Measurements from ENCODE around the gene RHO. TPM values are rescaled to one million over a fixed set of nuclear protein-coding genes. Genes with fewer than 3 reads are reported as not detected.

Gene RHO
- total RNA-seq, 1 experiment from 2014 or later = not detected

DNA sequence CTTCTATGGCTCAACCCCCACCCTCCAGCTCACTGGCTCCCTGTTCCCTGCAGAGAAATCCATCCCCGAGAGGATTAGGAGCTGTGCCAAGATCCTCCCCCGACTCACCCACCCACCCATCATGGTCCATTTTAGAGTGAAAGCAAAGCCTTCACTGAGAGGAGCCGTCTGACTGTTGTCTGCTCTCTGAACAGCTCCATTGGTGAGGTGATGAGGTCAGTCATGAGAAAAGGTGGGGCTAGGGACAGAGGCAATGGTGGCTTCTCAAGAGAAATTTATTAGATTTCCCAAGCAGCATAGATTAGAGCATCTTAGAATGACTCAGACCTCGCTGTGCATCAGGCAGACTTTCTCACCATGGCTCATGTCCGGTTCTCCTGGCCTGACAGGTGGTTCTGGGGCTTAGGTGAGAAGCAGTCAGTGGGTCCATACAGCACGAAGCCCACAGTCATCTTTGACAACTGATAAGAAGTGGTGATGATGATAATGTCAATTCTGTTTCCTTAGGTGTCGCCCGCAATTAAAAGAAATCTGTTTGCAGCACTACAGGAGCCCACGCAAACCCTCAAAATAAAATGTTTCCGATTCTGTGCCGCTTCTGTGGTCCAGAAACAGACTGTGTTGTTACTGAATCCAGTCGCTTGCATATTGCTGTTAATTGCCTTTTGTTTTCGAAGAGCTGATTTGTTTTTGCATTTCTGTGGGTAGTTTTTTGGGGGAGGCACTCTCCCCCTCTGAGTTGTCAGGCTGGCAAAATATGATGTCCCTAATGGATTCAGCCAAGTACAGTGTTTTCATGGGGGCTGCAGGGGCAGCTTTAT lies 24.8 kb upstream of the RHO start:
- Histone ChIP-seq H3K9me2 (replicated peaks; ENCODE audit: low read length) (no peaks in the 10 kb centered on the region), H3K4me2 (ENCODE audit: low read length) (no peak overlapping the region), H3K27ac (ENCODE audit: low read length) (peak overlapping the region; percentile 71), H3K79me2 (ENCODE audit: low read length) (no peaks in the 10 kb centered on the region), H3K9me3 (ENCODE audit: low read length) (no peaks in the 10 kb centered on the region), H4K20me1 (ENCODE audit: low read length) (no peaks in the 10 kb centered on the region), H3K36me3 (ENCODE audit: low read depth, low read length) (no peaks in the 10 kb centered on the region), H3K9ac (ENCODE audit: low read length) (peak overlapping the region; percentile 21; the same call in 1 of the 2 replicates), H3F3A (ENCODE audit: low read length, unreplicated experiment) (no peaks in the 10 kb centered on the region), H3K4me3 (ENCODE audit: low read length) (no peak overlapping the region), H2AFZ (ENCODE audit: low read length) (no peak overlapping the region), H3K27me3 (ENCODE audit: low read length) (no peaks in the 10 kb centered on the region), H3K4me1 (ENCODE audit: insufficient read depth, low read length) (peaks cover 9% of the 10 kb centered on the region; the same call in 1 of the 2 replicates)
- no TSS peak for BruUV-seq (replicated peaks)
- ChIA-PET CTCF (no interaction called here), POLR2A (ENCODE audit: unreplicated experiment) (no interaction called here)
- intact Hi-C loops (cut with micrococcal nuclease) = no loop called here
- ATAC-seq = no peak
- DNase-seq = peak; percentile 70
- TF ChIP-seq EZH2 (IDR thresholded peaks at IDR 0.05; ENCODE audit: low read length, unreplicated experiment) (no peak), EZH2phosphoT487 (IDR thresholded peaks at IDR 0.05; ENCODE audit: borderline replicate concordance, low read length) (no peak)
- TF ChIP-seq, protein P1, sequence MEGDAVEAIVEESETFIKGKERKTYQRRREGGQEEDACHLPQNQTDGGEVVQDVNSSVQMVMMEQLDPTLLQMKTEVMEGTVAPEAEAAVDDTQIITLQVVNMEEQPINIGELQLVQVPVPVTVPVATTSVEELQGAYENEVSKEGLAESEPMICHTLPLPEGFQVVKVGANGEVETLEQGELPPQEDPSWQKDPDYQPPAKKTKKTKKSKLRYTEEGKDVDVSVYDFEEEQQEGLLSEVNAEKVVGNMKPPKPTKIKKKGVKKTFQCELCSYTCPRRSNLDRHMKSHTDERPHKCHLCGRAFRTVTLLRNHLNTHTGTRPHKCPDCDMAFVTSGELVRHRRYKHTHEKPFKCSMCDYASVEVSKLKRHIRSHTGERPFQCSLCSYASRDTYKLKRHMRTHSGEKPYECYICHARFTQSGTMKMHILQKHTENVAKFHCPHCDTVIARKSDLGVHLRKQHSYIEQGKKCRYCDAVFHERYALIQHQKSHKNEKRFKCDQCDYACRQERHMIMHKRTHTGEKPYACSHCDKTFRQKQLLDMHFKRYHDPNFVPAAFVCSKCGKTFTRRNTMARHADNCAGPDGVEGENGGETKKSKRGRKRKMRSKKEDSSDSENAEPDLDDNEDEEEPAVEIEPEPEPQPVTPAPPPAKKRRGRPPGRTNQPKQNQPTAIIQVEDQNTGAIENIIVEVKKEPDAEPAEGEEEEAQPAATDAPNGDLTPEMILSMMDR (conservative IDR thresholded peaks at IDR 0.05; ENCODE audit: low read depth, low read length) = no peak

DNA sequence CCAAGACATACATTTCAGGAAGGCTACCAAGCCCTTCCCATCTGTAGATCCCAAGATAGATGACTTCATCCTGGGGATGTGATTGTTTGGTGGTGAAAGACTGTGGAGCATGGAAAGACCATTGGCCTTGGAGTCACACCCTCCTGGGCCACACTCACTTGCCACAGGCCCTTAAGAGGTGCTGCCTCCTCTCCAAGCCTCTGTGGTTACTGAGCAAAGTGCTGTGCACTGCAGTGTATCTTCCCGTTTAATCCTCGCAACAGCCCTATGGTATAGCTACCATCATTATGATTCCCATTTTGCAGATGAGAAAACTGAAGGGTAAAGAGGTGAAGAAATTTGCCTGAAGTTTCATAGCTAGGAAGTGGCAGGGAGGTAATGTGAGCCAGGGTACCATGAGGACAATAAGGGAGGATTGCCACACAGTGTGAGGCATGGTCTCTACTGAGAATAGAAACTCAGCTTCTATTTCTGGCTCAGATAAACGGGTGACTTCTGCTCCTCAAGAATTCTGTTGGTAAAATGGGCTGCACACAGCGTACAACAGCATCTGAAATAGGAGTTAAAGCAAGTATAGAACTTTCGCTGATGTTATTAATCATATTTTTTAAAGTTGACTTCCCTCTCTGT lies 23.9 kb upstream of the RHO start:
- intact Hi-C loops (cut with micrococcal nuclease) = no loop called here
- H3K79me2 ChIP-seq (ENCODE audit: low read length) = no peaks in the 10 kb centered on the region
- H3F3A ChIP-seq (ENCODE audit: low read length, unreplicated experiment) = no peaks in the 10 kb centered on the region
- DNase-seq = no peak
- no peak overlapping the region for H2AFZ ChIP-seq (ENCODE audit: low read length)
- no peak for ATAC-seq
- BruUV-seq (replicated peaks) = no TSS peak
- no peak overlapping the region for H3K9ac ChIP-seq (ENCODE audit: low read length)
- H4K20me1 ChIP-seq (ENCODE audit: low read length) = no peaks in the 10 kb centered on the region
- peaks cover 6% of the 10 kb centered on the region; the same call in 1 of the 2 replicates for H3K4me1 ChIP-seq (ENCODE audit: insufficient read depth, low read length)
- no peak overlapping the region for H3K4me2 ChIP-seq (ENCODE audit: low read length)
- no peak overlapping the region; the same call in 1 of the 2 replicates for H3K27ac ChIP-seq (ENCODE audit: low read length)
- H3K9me3 ChIP-seq (ENCODE audit: low read length) = no peaks in the 10 kb centered on the region
- TF ChIP-seq EZH2phosphoT487 (IDR thresholded peaks at IDR 0.05; ENCODE audit: borderline replicate concordance, low read length) (no peak), EZH2 (IDR thresholded peaks at IDR 0.05; ENCODE audit: low read length, unreplicated experiment) (no peak)
- TF ChIP-seq, protein P1 (conservative IDR thresholded peaks at IDR 0.05; ENCODE audit: low read depth, low read length) = no peak
- H3K36me3 ChIP-seq (ENCODE audit: low read depth, low read length) = no peaks in the 10 kb centered on the region
- CTCF ChIA-PET = no interaction called here
- H3K27me3 ChIP-seq (ENCODE audit: low read length) = no peaks in the 10 kb centered on the region
- H3K9me2 ChIP-seq (replicated peaks; ENCODE audit: low read length) = no peaks in the 10 kb centered on the region
- POLR2A ChIA-PET (ENCODE audit: unreplicated experiment) = no interaction called here
- no peak overlapping the region for H3K4me3 ChIP-seq (ENCODE audit: low read length)

DNA sequence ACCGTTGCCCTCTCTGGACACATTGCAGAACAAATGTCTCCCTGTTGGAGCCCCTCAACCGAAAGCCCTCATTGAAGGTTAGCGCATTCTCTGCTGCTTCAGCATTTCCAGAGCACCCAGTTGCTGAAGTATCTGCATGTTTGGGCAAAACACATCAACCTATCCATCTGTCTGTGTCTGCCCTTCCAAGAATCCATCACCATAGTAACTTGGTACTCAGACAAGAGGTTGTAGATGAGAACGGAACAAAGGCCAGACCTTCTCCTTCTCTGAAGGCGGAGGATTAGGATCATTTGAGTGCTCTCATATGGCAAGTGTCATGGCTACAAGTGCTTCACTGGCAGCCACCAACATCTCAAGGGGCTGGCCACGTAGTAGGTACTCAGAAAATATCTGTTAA lies 23.1 kb upstream of the RHO start:
- intact Hi-C loops (cut with micrococcal nuclease) = no loop called here
- Histone ChIP-seq H3K4me2 (ENCODE audit: low read length) (no peak overlapping the region), H2AFZ (ENCODE audit: low read length) (no peak overlapping the region), H4K20me1 (ENCODE audit: low read length) (no peaks in the 10 kb centered on the region), H3K36me3 (ENCODE audit: low read depth, low read length) (no peaks in the 10 kb centered on the region), H3K9me3 (ENCODE audit: low read length) (no peaks in the 10 kb centered on the region), H3K9ac (ENCODE audit: low read length) (no peak overlapping the region), H3K4me3 (ENCODE audit: low read length) (no peak overlapping the region), H3F3A (ENCODE audit: low read length, unreplicated experiment) (no peaks in the 10 kb centered on the region), H3K4me1 (ENCODE audit: insufficient read depth, low read length) (peaks cover 6% of the 10 kb centered on the region; the same call in 1 of the 2 replicates), H3K79me2 (ENCODE audit: low read length) (no peaks in the 10 kb centered on the region), H3K27me3 (ENCODE audit: low read length) (no peaks in the 10 kb centered on the region), H3K9me2 (replicated peaks; ENCODE audit: low read length) (no peaks in the 10 kb centered on the region), H3K27ac (ENCODE audit: low read length) (no peak overlapping the region)
- DNase-seq (no peak), ATAC-seq (no peak)
- TF ChIP-seq, protein P1 (conservative IDR thresholded peaks at IDR 0.05; ENCODE audit: low read depth, low read length) = no peak
- TF ChIP-seq EZH2phosphoT487 (IDR thresholded peaks at IDR 0.05; ENCODE audit: borderline replicate concordance, low read length) = no peak
- POLR2A ChIA-PET (ENCODE audit: unreplicated experiment) = no interaction called here
- BruUV-seq (replicated peaks) = no TSS peak
- CTCF ChIA-PET = no interaction called here

Measured in PC-3 (cell line).